Right lobe of liver (tissue), 6 donors: ENCODE measurements around the gene IL1F10. TPM values are rescaled to one million over a fixed set of nuclear protein-coding genes. Genes with fewer than 3 reads are reported as not detected.

Experiments
- ATAC-seq, 4 donors: fragments of 200-7000 bp; cut with Tn5 transposase; one replicate each; pipeline ENCODE4 v1.9.1; 2020; ENCODE audit warnings: mild to moderate bottlenecking in 4 of 4, moderate library complexity in 4 of 4
- DNase-seq, 3 donors: peaks; one replicate each; pipeline ENCODE4 v3.0.0-alpha.2; 2020
- H3K27ac ChIP-seq, 3 donors: fragments of 200-600 bp; one replicate each; pipeline ENCODE4 v1.8.0; 2022
- H3K27me3 ChIP-seq, 2 donors: fragments of 200-600 bp; one replicate each; pipeline ENCODE4 v1.8.0; 2022
- H3K36me3 ChIP-seq, 4 donors: fragments of 200-600 bp; sonication (generic) in 1 of 4; one replicate each; pipeline versions ENCODE4 v1.5.1 to v1.8.0; 2017 to 2022; ENCODE audit warnings: control low read depth in 1 of 4
- H3K4me1 ChIP-seq, 4 donors: fragments of 200-600 bp; sonication (generic) in 1 of 4; one replicate each; pipeline versions ENCODE4 v1.5.1 to v1.8.0; 2017 to 2022; ENCODE audit warnings: control low read depth in 1 of 4
- H3K4me3 ChIP-seq, 3 donors: fragments of 200-600 bp; one replicate each; pipeline ENCODE4 v1.8.0; 2022
- H3K9me3 ChIP-seq, 4 donors: fragments of 200-600 bp; sonication (generic) in 1 of 4; one replicate each; pipeline versions ENCODE4 v1.5.1 to v1.8.0; 2017 to 2022; ENCODE audit warnings: control low read depth in 1 of 4
- CTCF ChIP-seq, 4 donors: fragments of 200-600 bp in 3 of 4; fragments of 450-650 bp in 1 of 4; IDR thresholded peaks; one replicate each; pipeline versions ENCODE4 v1.5.1 to v1.8.0; 2016 to 2022; ENCODE audit warnings: antibody characterized with exemption in 4 of 4, mild to moderate bottlenecking in 2 of 4
- POLR2A ChIP-seq: fragments of 450-650 bp; IDR thresholded peaks from one replicate; pipeline ENCODE4 v1.6.1; 2017; ENCODE audit warnings: antibody characterized with exemption, mild to moderate bottlenecking
- WGBS: methylation state at CpG from one replicate; pipeline ENCODE4 v1.1.6; 2018; ENCODE audit warnings: low coverage, low lambda C conversion rate; ENCODE audit not compliant: insufficient coverage; ENCODE audit errors: missing lambda C conversion rate; 5-methylcytosine and 5-hydroxymethylcytosine counted together
- intact Hi-C, 2 donors: fragments of 100-400 bp; cut with DNase I; formaldehyde crosslinking; loops; one replicate each; pipeline versions ENCODE4 v1.11.2 to v1.14.1; 2022
- total RNA-seq, 6 experiments: library from RNA; depleted of rRNA in 2 of 6; stranded (reverse); fragments of >200 nt in 2 of 6; fragmentation: NEBNext Ultra II Directional in 3 of 6; extraction: Animal tissue kit (Norgen Biotek cat#: 25700) in 3 of 6; gene quantifications; one replicate each; pipeline versions ENCODE4 v1.1.0 to v1.2.4, GENCODE V29; 2016 to 2023
- donor health status: DM: no; HTN: yes; CAD: no.
- donor health status: DM: no; HTN: no; CAD: no.
- donor health status: DM: no; HTN: no; CAD: no.
- donor health status: DM: no; HTN: yes; CAD: no.
- donor health status: DM: no; HTN: yes; CAD: no.

The IL1F10 gene
- total RNA-seq, 6 experiments from 2014 or later, result not detected

GRCh38 chr2:113098041-113098440, 30.3 kb downstream of the IL1F10 start:
- ATAC-seq (peak in 2 of 4 donors; percentile 32 to 46), DNase-seq (no peak)
- Histone ChIP-seq H3K27me3 (no peaks in the 10 kb centered on the region), H3K27ac (no peak overlapping the region), H3K4me3 (no peak overlapping the region), H3K36me3 (no peaks in the 10 kb centered on the region), H3K4me1 (no peaks in the 10 kb centered on the region), H3K9me3 (no peaks in the 10 kb centered on the region)
- TF ChIP-seq POLR2A (no peak), CTCF (IDR thresholded peaks at IDR 0.05) (no peak)
- intact Hi-C loops, result no loop called here
- 48% methylated on average over 3 of the region's 4 CpGs for WGBS

GRCh38 chr2:113098532-113098931, 30.8 kb downstream of the IL1F10 start:
- H3K4me1 ChIP-seq, result no peaks in the 10 kb centered on the region
- DNase-seq, result no peak
- TF ChIP-seq POLR2A, result no peak
- no peak for TF ChIP-seq CTCF (IDR thresholded peaks at IDR 0.05)
- WGBS, result 100% methylated on average over 2 of the region's 6 CpGs
- no peaks in the 10 kb centered on the region for H3K36me3 ChIP-seq
- no peak overlapping the region for H3K4me3 ChIP-seq
- no peak overlapping the region for H3K27ac ChIP-seq
- no peaks in the 10 kb centered on the region for H3K9me3 ChIP-seq
- intact Hi-C loops, result no loop called here
- no peak for ATAC-seq
- H3K27me3 ChIP-seq, result no peaks in the 10 kb centered on the region

GRCh38 chr2:113102133-113102532, 34.4 kb downstream of the IL1F10 start:
- no peak for TF ChIP-seq CTCF (IDR thresholded peaks at IDR 0.05)
- TF ChIP-seq POLR2A, result no peak
- Histone ChIP-seq H3K27ac (no peak overlapping the region), H3K4me1 (no peaks in the 10 kb centered on the region), H3K36me3 (no peaks in the 10 kb centered on the region), H3K27me3 (no peaks in the 10 kb centered on the region), H3K4me3 (no peak overlapping the region), H3K9me3 (no peaks in the 10 kb centered on the region)
- intact Hi-C loops, result no loop called here
- ATAC-seq, result no peak
- no peak for DNase-seq
- WGBS, result 94% methylated on average over 2 of the region's 2 CpGs

GRCh38 chr2:113103277-113103676, 35.5 kb downstream of the IL1F10 start:
- intact Hi-C loops, result no loop called here
- DNase-seq, result no peak
- no peak for ATAC-seq
- H3K4me1 ChIP-seq, result no peaks in the 10 kb centered on the region
- WGBS, result 98% methylated on average over 4 of the region's 4 CpGs
- no peak overlapping the region for H3K27ac ChIP-seq
- H3K9me3 ChIP-seq, result no peaks in the 10 kb centered on the region
- no peaks in the 10 kb centered on the region for H3K27me3 ChIP-seq
- TF ChIP-seq POLR2A, result no peak
- TF ChIP-seq CTCF (IDR thresholded peaks at IDR 0.05), result no peak
- no peak overlapping the region for H3K4me3 ChIP-seq
- no peaks in the 10 kb centered on the region for H3K36me3 ChIP-seq

- Histone ChIP-seq H3K9me3 (no peaks in the 10 kb centered on the region), H3K27ac (no peak overlapping the region), H3K27me3 (no peaks in the 10 kb centered on the region), H3K4me3 (no peak overlapping the region), H3K4me1 (no peaks in the 10 kb centered on the region), H3K36me3 (no peaks in the 10 kb centered on the region)
- DNase-seq, result no peak
- ATAC-seq, result no peak
- TF ChIP-seq POLR2A, result no peak
- no peak for TF ChIP-seq CTCF (IDR thresholded peaks at IDR 0.05)
- WGBS, result 29% methylated on average over 1 of the region's 3 CpGs
- intact Hi-C loops, result no loop called here
Measured at GRCh38 chr2:113104054-113104611, 36.4 kb downstream of the IL1F10 start.
